IPS-18c (cell line): ENCODE measurements around the gene TBC1D21.

Source experiments
- H3K4me3 ChIP-seq: 2 replicates; pipeline ENCODE4 v1.7.0; 2013; ENCODE audit warnings: low read depth, mild to moderate bottlenecking, low read length, moderate library complexity; ENCODE audit not compliant: insufficient read depth
- H3K9me3 ChIP-seq: one replicate; pipeline ENCODE4 v1.6.1; 2013; ENCODE audit warnings: mild to moderate bottlenecking, low read length, moderate library complexity; ENCODE audit not compliant: control insufficient read depth, insufficient read depth

Gene TBC1D21

DNA sequence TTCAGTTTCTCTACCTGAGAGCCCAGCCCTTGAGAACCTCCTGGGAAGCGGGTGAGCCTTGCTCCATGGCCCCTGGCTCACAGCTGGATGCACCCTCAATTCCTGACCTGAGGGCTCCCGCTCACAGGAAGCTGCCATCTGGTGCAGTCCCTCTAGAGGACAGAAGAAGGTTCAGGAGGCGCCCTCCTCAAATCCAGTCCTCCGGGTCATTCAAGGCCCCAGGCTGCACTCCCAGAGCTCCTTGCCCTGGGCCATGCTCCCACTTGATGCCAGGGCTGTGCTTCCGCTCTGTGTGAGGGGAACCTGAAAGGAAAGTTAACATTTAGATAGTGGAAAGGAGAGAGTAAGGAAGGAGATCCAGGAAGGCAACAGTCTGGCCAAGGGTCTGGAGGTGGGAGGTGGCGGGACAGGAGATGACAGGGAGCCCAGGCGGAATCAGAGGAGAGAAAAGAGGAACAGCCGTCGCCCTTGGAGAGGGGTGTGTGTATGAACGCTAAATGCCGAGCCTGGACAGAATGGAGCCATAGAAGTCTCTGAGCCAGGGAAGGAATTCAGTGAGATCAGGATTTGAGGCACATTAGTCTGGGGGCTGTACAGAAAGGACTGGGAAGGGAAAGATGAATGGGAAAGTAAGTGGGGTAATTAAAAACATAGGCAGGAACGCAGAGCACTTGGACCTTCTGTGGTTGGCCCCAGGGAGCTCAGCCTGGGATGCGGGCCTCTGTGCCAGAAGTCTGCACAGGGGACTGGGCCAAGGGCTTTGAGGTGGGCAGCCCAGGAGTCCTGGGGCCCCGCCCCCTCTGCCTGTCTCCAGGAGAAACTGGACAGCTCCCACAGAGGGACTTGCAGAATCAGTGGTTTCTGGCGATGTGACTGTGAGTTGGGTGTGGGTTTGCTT is 26.1 kb downstream of the TBC1D21 start:
- H3K9me3 ChIP-seq: no peaks in the 10 kb centered on the region
- no peak overlapping the region for H3K4me3 ChIP-seq

DNA sequence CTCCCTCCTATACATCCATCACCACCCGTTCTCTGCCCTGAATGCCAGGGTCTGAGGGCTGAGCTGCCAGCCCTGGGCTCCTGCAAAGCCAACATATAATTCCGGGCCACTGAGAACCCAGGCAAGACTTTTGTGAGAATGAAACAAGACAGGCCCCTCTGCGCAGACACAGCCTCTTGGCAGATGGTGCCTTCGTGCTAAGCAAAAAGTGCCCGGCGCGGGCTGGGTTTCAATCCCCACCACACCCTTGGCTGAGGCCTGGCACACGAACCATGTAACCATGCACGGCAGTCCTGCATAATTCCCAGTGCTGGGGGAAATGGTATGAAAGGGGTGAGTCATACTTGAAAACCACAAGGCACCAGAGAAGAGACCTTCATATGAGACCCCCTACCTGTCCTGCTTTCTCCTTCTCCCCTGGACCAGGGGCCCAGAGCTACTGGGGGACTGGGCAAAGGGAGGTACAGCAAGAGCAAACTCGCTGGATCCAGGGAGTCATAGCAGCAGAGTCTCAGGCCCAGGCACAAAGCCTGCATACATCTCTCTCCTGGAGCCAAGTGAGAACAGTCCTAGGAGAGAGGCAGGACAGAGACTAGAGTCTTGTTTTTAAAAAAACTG is 26.8 kb downstream of the TBC1D21 start:
- Histone ChIP-seq H3K9me3 (no peaks in the 10 kb centered on the region), H3K4me3 (no peak overlapping the region)

DNA sequence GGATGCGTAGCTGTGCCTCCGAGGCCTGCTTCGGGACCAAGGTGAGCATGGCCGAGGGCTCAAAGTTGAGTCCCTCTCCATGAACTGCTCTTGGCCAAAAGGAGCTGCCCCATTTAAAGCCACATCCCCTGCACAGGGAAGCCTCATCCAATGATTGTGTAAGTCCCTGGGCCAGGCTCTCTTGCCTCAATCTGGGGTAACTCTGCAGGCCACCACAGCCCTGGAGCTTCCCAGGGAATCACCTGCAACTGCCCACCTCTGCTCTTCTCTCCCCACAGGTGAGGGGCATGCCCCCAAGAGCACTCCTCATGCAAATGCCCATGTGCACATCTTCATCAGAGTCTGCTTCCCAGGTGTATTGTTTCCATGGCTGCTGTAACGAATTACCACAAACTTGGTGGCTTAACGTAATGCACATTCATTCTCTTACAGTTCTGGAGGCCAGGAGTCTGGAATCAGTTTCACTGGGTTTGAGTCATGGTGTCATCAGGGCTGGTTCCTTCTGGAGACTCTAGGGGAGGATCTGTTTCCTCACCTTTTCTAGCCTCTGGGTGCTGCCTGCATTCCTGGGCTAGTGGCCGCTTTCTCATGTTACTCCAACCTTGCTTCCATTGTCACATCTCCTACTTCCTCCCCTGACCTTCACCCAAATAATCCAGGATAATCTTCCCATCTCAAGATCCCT is 27.9 kb downstream of the TBC1D21 start:
- Histone ChIP-seq H3K4me3 (no peak overlapping the region), H3K9me3 (no peaks in the 10 kb centered on the region)

DNA sequence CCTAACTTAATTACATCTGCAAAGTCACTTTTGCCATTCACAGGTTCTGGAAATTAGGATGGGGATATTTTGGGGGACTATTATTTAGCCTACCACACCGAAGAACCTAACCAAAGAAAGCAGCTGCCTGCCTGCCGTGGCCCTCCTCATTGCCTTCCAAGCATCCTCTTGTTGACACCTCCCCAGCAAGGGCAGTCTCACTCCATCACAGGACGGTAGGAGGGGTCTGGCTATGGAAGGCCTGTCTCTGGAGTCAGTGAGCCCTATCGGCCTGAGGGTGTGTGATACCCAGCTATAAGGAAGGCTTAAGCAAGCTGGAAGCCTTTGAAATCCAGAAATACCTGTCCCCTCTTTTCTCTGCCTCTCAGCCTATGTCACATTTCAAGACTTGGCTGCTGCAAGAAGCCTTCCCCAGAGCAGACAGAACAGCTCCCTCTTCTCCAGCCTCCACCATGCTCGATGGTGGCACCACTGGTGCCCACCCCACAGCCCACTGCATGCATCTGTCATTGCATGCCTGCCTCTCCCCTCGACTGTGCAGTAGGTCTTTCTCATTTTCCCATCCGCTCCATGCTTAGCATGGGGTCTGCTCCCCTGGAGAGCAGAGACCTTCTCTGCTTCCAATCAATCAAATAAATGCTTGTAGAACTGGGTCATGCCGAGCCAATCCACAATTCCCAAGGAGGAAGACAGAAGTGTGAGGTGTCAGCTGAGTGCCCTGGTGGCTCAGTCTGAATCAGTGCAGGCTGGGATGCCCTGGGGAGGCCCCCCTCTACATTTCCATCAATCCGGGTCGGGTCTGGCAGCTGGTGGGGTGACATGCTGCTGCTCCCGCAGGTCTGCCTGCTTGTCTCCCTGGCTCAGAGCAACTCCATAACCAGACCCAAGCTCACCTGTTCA is 29.0 kb downstream of the TBC1D21 start:
- no peak overlapping the region for H3K4me3 ChIP-seq
- no peaks in the 10 kb centered on the region for H3K9me3 ChIP-seq

DNA sequence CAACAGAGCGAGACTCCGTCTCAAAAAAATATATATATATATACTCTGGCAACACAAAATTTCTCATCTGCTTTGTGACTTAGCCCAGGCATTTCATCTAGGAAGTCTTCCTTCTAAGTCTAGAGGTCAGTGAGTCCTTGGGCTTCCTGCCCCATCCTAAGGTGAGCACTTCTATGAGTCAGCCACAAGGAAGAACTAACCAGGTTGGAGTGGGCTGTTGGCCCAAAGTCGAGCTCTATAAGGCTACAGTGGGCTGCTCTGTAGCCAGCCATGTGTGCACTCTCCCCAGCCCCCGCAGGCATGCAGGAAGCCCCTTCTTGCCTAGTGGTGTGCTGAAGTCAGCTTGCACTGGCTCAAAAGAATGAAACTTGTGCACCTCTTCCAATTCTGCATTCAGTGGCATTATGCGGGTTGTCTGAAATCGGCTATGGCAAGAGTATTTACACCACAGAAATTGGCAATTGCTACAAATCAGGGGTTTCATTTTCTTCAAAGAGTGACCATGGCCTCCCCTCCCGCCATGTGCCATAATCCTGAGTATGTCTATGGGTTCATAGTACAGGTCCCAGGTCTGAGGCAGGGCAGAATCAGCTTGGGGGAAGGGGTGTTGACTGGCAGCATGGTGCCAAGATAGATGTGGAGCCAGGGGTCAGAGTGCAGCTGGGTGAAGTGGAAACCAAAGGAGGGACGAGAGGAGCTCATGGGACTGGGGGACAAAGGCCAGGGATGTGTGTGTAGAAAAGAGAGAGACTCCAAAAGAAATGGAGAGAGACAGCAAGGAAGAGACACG is 30.9 kb downstream of the TBC1D21 start:
- Histone ChIP-seq H3K9me3 (no peaks in the 10 kb centered on the region), H3K4me3 (no peak overlapping the region)

DNA sequence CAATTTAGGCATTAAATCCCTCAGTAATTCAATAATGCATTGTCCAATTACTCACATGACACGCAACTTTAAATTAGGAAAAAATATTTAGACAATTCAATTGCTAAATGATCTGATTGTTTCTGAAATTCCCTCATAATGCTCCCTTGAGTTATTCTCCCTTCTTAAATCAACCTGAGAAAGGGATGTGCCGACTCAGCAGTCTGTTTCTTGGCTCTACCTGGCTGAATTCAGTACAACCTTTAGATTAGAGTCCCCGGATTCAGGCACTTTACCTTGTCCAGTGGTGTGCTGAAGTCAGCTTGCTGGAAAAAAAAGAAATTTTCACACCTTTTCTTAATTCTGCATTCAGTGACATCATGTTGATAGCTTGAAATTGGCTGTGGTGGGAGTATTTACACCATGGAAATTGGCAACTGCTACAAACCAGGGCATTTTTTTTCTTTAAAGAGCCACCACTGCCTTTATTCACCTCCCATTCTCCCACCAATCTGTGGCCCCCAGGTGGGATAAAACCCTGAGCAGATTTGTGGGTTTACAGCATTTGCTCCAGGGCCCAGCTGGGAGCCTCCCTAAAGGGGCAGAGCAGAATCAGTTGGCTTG is 32.0 kb downstream of the TBC1D21 start:
- Histone ChIP-seq H3K4me3 (no peak overlapping the region), H3K9me3 (no peaks in the 10 kb centered on the region)

DNA sequence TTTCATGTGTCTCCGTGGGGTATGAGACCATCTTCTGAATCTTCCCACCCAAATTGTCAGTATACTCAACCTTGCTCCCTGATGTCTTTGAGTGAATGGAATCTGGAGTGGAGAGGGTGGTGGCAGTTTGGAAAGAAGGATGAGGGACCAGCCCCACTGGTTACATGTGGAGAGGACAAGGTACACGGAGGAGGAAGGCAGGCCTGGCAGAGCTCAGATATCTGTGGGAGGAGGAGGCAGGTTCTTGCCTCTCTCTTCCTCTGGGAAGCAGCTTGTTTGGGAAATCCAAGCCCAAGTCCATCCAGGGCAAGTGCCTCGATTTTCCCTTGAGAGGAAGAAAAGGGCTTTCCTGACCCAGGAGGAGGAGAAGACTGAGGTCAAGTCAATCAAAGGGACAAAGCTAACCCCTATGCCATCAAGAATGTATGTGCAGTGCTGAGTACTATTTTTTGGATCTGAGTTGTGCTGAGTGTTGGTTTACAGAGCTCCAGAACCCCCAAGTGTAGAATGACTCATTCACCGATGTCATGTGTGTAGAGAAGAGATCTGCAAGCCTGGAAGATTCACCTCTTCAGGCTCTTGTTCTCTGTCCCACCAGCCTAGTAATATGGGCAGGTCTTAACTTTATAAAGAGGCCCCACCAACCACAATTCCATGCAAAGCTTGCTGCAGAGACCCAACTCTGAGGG is 33.1 kb downstream of the TBC1D21 start:
- Histone ChIP-seq H3K9me3 (no peaks in the 10 kb centered on the region), H3K4me3 (no peak overlapping the region; the same call in 1 of the 2 replicates)

DNA sequence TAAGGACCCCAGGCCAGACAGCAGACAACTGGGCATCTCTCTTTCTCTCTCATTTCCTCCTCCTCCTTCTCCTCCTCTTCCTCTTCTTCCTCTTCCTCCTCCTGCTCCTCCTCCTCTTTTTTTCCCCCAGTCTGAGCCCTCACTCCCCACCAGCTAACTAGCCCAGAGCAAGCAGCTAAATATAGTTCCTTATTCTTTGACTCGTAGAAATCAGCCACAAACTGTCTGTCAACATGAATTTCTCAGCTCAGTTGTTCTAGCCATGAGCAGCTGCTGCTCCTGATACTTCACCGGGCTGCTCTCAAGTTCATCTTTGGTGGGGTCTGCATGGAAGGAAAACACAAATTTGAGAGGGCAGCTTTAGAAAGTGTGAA is 33.7 kb downstream of the TBC1D21 start:
- H3K9me3 ChIP-seq: no peaks in the 10 kb centered on the region

DNA sequence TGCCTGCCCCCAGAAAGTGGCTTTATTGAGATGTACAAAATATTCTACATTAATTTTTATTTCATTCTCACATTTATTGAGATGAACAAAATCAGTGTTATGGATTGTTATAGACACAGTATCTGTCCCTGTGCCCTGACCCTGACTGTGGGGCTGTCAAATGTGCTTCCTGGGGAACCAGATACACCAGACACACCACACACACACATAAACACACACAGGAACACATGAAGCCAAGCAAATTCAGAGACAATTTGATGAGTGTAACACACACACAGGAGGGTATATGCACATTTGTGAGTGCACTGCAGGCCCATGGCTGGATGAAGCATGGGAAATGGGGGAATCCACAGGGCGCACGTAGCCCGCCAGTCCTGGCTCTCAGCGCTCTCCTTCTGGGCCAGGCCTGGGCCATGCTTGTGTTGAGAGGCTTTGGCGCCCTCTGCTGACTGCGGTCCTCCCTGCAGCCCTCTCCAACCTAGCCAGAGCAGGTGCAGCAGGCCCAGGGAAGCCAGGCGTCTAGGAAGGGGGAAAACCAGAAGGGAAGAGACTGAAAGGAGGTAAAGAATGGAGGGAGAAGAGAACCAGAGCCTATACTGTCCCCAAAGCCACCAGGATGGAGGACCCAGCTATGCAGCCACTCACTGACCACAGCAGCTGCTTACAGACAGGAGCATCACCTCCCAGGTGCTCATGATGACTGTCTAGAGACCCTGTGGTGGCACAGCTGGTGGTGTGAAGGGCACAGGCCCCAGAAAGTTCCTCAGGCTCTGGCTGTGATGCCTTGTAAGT is 34.9 kb downstream of the TBC1D21 start:
- H3K9me3 ChIP-seq: no peaks in the 10 kb centered on the region
- H3K4me3 ChIP-seq: no peak overlapping the region

More for the DNA sequence above, 33.7 kb downstream of the TBC1D21 start:
- H3K4me3 ChIP-seq: no peak overlapping the region

DNA sequence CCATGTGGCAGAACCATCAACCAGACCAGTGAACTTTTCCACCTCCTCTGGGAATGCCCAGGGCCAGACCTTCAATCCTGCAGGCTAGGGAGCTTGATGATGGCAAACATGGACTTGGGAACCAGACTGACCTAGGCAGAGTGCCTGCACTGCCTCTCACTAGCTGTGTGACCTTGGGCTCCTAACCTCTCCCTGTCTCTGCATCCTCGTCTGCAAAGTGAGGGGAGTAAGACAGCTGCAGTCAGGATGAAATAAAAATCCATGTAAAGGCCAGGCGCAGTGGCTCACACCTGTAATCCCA is 35.4 kb downstream of the TBC1D21 start:
- H3K4me3 ChIP-seq: no peak overlapping the region
- no peaks in the 10 kb centered on the region for H3K9me3 ChIP-seq

DNA sequence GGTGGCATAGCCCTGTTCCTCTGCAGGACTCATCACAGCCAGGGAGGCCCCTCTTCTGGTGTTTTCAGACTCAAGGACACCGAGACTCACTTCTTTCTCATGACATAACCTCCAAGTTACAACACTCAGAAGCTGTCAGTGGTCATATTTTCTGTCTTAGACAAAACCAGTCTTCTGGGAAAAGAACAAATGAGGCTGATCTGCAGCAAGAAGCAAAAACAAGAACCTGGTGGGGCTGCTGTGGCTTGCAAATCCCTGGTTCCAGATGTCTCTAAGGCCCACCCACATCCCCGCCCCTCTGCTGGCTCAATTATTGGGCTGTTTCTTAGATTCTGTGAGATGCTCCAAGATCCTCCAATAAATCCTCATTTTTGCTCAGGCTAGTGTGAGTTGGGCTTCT is 36.3 kb downstream of the TBC1D21 start:
- H3K4me3 ChIP-seq: no peak overlapping the region
- no peaks in the 10 kb centered on the region for H3K9me3 ChIP-seq

DNA sequence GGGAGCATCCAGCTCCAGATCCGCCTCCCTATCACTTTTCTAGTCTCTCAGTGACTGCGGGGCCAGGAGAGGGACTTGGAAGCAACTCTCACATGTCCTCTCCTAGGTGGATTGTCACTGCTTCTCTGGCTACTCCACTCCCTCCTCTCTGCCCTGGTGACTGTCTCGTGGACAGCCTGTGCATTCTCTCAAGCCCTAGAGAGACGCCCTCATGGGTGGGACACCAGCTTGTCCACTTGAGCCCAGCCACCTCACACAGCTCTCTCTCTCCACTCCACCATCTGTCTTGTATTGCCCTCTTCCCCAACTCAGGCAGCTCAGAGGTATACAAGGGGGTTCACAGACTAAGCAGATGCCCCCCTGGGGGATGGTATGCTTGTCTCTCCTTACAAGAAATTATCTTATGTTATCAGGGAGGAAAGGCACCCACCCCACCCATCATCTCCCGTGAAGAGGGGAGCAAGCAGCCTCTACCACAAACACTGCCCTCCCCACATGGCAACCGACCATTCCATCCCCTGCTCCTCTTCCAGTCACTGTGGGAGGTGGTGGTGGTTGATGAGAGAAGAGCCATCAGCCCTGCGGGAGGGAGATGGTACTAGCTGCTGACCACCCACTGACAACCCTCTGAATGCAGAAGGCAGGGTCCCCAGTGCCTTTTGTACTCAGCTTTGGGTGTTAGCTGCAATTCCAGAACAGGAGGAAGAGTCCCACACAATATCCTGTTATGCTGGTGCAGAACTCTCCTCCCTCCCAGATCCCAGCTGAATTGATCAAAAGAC is 37.3 kb downstream of the TBC1D21 start:
- Histone ChIP-seq H3K9me3 (no peaks in the 10 kb centered on the region), H3K4me3 (no peak overlapping the region)

DNA sequence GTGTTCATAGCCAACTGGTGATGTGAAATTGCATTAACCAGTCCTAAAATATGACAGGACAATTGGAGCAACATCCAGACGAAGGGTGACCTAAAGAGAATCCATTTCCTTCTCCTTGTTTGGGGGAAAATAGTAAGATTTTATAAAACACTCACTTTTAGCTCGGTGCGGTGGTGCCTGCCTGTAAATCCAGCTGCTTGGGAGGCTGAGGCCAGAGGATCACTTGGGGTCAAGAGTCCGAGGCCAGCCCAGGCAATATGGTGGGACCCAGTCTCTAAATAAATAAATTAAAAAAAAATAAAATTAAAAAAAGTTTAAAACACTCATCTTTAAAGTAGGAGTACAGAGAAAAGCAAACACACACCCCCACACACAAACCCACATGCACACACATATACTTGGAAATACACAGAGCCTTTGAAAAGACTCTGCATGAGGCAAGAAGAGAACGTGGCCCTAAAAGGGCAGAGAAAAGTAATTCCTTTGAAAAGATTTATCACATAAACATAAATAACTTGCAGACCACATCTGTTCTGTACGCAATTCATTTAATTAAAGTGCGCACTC is 38.7 kb downstream of the TBC1D21 start:
- no peak overlapping the region for H3K4me3 ChIP-seq
- peaks cover 4% of the 10 kb centered on the region for H3K9me3 ChIP-seq

DNA sequence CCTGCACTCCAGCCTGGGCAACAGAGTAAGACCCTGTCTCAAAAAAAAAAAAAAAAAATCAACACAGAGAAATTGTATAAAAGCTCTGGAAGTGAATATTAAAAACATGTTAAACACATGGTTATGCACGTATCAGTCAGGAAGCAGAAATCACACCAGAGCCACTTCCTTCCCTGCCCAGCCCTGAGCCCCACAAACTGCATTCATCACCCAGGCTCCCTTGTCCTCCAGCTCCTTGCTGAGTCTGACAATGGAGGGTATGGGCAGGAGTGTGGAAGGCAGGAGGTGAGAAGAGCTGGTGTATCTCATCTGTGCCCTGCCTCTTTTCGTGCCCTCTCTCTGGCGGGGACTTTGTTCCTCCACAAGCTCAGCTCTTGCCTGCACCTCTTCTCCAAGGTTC is 40.8 kb downstream of the TBC1D21 start:
- H3K9me3 ChIP-seq: peaks cover 4% of the 10 kb centered on the region

More for the DNA sequence above, 40.8 kb downstream of the TBC1D21 start:
- no peak overlapping the region for H3K4me3 ChIP-seq
